RWPE2 (cell line): ENCODE results near the gene IRX3.

Source experiments
- ATAC-seq: fragments of 200-7000 bp; cut with Tn5 transposase; 3 replicates; pipeline ENCODE4 v1.9.1; 2021; ENCODE audit warnings: low read depth
- DNase-seq: peaks from one replicate; pipeline ENCODE4 v3.0.0-alpha.2; 2020; ENCODE audit warnings: low spot score
- H3K27ac ChIP-seq: fragments of 450-650 bp; 2 replicates; pipeline ENCODE4 v1.5.1; 2017; ENCODE audit warnings: mild to moderate bottlenecking; ENCODE audit not compliant: poor library complexity, severe bottlenecking
- H3K27me3 ChIP-seq: fragments of 250-450 bp; sonication (Bioruptor Pico); 2 replicates; pipeline ENCODE4 v1.5.1; 2021; ENCODE audit warnings: mild to moderate bottlenecking, moderate library complexity; ENCODE audit not compliant: insufficient read depth, poor library complexity, severe bottlenecking
- H3K36me3 ChIP-seq: fragments of 250-450 bp; sonication (Bioruptor Pico); 2 replicates; pipeline ENCODE4 v1.5.1; 2020; ENCODE audit warnings: low read depth, mild to moderate bottlenecking, moderate library complexity
- H3K4me1 ChIP-seq: fragments of 250-450 bp; sonication (Bioruptor Pico); 2 replicates; pipeline ENCODE4 v1.5.1; 2021; ENCODE audit warnings: mild to moderate bottlenecking, moderate library complexity; ENCODE audit not compliant: insufficient read depth, poor library complexity, severe bottlenecking
- H3K4me3 ChIP-seq: fragments of 250-450 bp; sonication (Bioruptor Pico); 2 replicates; pipeline ENCODE4 v1.5.1; 2021; ENCODE audit warnings: mild to moderate bottlenecking, moderate library complexity; ENCODE audit not compliant: severe bottlenecking
- H3K9me3 ChIP-seq: fragments of 250-450 bp; sonication (Bioruptor Pico); 2 replicates; pipeline ENCODE4 v1.5.1; 2021; ENCODE audit warnings: mild to moderate bottlenecking, moderate library complexity; ENCODE audit not compliant: severe bottlenecking
- CTCF ChIP-seq: fragments of 450-650 bp; IDR thresholded peaks from one replicate; pipeline ENCODE4 v1.5.1; 2017; ENCODE audit warnings: mild to moderate bottlenecking, moderate library complexity; ENCODE audit not compliant: poor library complexity, severe bottlenecking

IRX3 gene

GRCh38 chr16:54282928-54283724, 3.5 kb downstream of the IRX3 start:
- no peak for ATAC-seq
- Histone ChIP-seq H3K27me3 (no peaks in the 10 kb centered on the region), H3K9me3 (no peaks in the 10 kb centered on the region)

GRCh38 chr16:54282202-54282927, 4.2 kb downstream of the IRX3 start:
- H3K4me3 ChIP-seq, result no peak overlapping the region
- ATAC-seq (no peak), DNase-seq (peak; percentile 51)
- H3K4me1 ChIP-seq, result no peaks in the 10 kb centered on the region
- peaks cover 10% of the 10 kb centered on the region for H3K36me3 ChIP-seq
- H3K27me3 ChIP-seq, result no peaks in the 10 kb centered on the region
- no peaks in the 10 kb centered on the region for H3K9me3 ChIP-seq
- no peak overlapping the region for H3K27ac ChIP-seq
- peak; percentile 45 for TF ChIP-seq CTCF

More at GRCh38 chr16:54282928-54283724, 3.5 kb downstream of the IRX3 start:
- H3K27ac ChIP-seq, result no peak overlapping the region
- TF ChIP-seq CTCF, result no peak
- no peaks in the 10 kb centered on the region for H3K4me1 ChIP-seq
- peaks cover 10% of the 10 kb centered on the region for H3K36me3 ChIP-seq
- H3K4me3 ChIP-seq, result no peak overlapping the region
- DNase-seq, result peak; percentile 61

GRCh38 chr16:54281535-54282201, 4.9 kb downstream of the IRX3 start:
- H3K36me3 ChIP-seq, result peaks cover 10% of the 10 kb centered on the region
- no peak for ATAC-seq
- no peaks in the 10 kb centered on the region for H3K9me3 ChIP-seq
- no peaks in the 10 kb centered on the region for H3K4me1 ChIP-seq
- no peaks in the 10 kb centered on the region for H3K27me3 ChIP-seq
- H3K27ac ChIP-seq, result no peak overlapping the region
- no peak for TF ChIP-seq CTCF
- DNase-seq, result peak; percentile 56
- no peak overlapping the region for H3K4me3 ChIP-seq

- Histone ChIP-seq H3K4me3 (no peak overlapping the region), H3K27ac (no peak overlapping the region), H3K27me3 (no peaks in the 10 kb centered on the region), H3K36me3 (peaks cover 10% of the 10 kb centered on the region), H3K4me1 (no peaks in the 10 kb centered on the region), H3K9me3 (no peaks in the 10 kb centered on the region)
- ATAC-seq, result peak; percentile 35; the same call in 2 of the 3 replicates
- TF ChIP-seq CTCF, result no peak
- DNase-seq, result peak; percentile 30
Measured at GRCh38 chr16:54280751-54281150, 5.8 kb downstream of the IRX3 start.
